Spleen (tissue), 11 donors: Measurements from ENCODE around the gene CYP17A1. TPM values are rescaled to one million over a fixed set of nuclear protein-coding genes. Genes with fewer than 3 reads are reported as not detected.
A peak's percentile ranks its signal among the peaks of the same experiment; 100 is the strongest.

Experiments
- DNase-seq: peaks from one replicate; pipeline ENCODE4 v3.0.0-alpha.2; 2020
- H3K27ac ChIP-seq, 8 donors: fragments of 200-600 bp; sonication (generic) in 7 of 8; 1 replicate in 4 of 8; 2 replicates in 4 of 8; pipeline versions ENCODE4 v1.5.0 to v1.8.0; 2016 to 2021; ENCODE audit warnings: inconsistent platforms in 4 of 8, mild to moderate bottlenecking in 4 of 8, moderate library complexity in 1 of 8
- H3K27me3 ChIP-seq, 7 donors: fragments of 200-600 bp; sonication (generic) in 6 of 7; replicated peaks in 1 of 7; 1 replicate in 4 of 7; 2 replicates in 3 of 7; pipeline versions ENCODE4 v1.5.0 to v1.8.0; 2016 to 2021; ENCODE audit warnings: inconsistent platforms in 3 of 7, mild to moderate bottlenecking in 1 of 7
- H3K36me3 ChIP-seq, 6 donors: fragments of 200-600 bp; sonication (generic) in 5 of 6; 1 replicate in 4 of 6; 2 replicates in 2 of 6; pipeline versions ENCODE4 v1.5.0 to v1.8.0; 2016 to 2021; ENCODE audit warnings: inconsistent platforms in 2 of 6
- H3K4me1 ChIP-seq, 6 donors: fragments of 200-600 bp; sonication (generic) in 5 of 6; 1 replicate in 3 of 6; 2 replicates in 3 of 6; pipeline versions ENCODE4 v1.5.0 to v1.8.0; 2016 to 2021; ENCODE audit warnings: inconsistent platforms in 3 of 6
- H3K4me3 ChIP-seq, 8 donors: fragments of 200-600 bp; sonication (generic) in 7 of 8; 1 replicate in 4 of 8; 2 replicates in 4 of 8; pipeline versions ENCODE4 v1.5.0 to v1.8.0; 2016 to 2021; ENCODE audit warnings: inconsistent platforms in 4 of 8, mild to moderate bottlenecking in 4 of 8, moderate library complexity in 2 of 8
- H3K9me3 ChIP-seq, 8 donors: fragments of 200-600 bp; sonication (generic) in 7 of 8; 1 replicate in 4 of 8; 2 replicates in 4 of 8; pipeline versions ENCODE4 v1.5.0 to v1.8.0; 2016 to 2021; ENCODE audit warnings: inconsistent platforms in 4 of 8
- CTCF ChIP-seq, 11 experiments: fragments of 200-600 bp in 7 of 11; fragments of 450-650 bp in 4 of 11; sonication (generic) in 4 of 11; IDR thresholded peaks in 8 of 11; conservative IDR thresholded peaks in 3 of 11; 1 replicate in 7 of 11; 2 replicates in 4 of 11; pipeline versions ENCODE4 v1.4.0 to v1.8.0; 2016 to 2021; ENCODE audit warnings: antibody characterized with exemption in 11 of 11, inconsistent platforms in 4 of 11, mild to moderate bottlenecking in 1 of 11
- POLR2A ChIP-seq, 3 donors: fragments of 450-650 bp; IDR thresholded peaks; one replicate each; pipeline ENCODE4 v1.5.1; 2017; ENCODE audit warnings: antibody characterized with exemption in 3 of 3, mild to moderate bottlenecking in 1 of 3
- POLR2AphosphoS5 ChIP-seq, 3 donors: sonication (generic); formaldehyde crosslinking; IDR thresholded peaks; one replicate each; pipeline ENCODE4 v1.5.1; 2017; ENCODE audit warnings: antibody characterized with exemption in 3 of 3
- WGBS, 5 donors: extraction: QIAGEN DNeasy Blood & Tissue Kit in 3 of 5; methylation state at CpG; one replicate each; pipeline versions ENCODE4 v1.1.5 to v1.1.7; 2013 to 2018; 5-methylcytosine and 5-hydroxymethylcytosine counted together
- intact Hi-C: fragments of 100-400 bp; cut with DNase I; formaldehyde crosslinking; loops from one replicate; pipeline ENCODE4 v1.15.0; 2023; ENCODE audit warnings: low total_unique reads
- polyA plus RNA-seq, 3 donors: library from polyadenylated mRNA; stranded (reverse); fragments of 200-250 nt; gene quantifications; one replicate each; pipeline ENCODE4 v1.2.1, GENCODE V29; 2013
- total RNA-seq, 7 donors: library from RNA; depleted of rRNA in 3 of 7; stranded (reverse); fragments of >200 nt in 3 of 7; fragmentation: NEBNext Ultra II Directional in 4 of 7; extraction: Animal tissue kit (Norgen Biotek cat#: 25700) in 4 of 7; gene quantifications; one replicate each; pipeline versions ENCODE4 v1.1.0 to v1.2.1, GENCODE V29; 2016 to 2021
- donor health status: healthy with polysubstance abuse.
- donor health status: DM: no; HTN: no; CAD: no; lungs with moderate emphysema.
- donor health status: DM: no; HTN: no; CAD: no.
- donor health status: Bipolar disorder and iron deficiency.
- donor health status: healthy.
- donor health status: DM: no; HTN: no; CAD: no.
- donor health status: DM: yes; HTN: yes; CAD: no.

CYP17A1 gene
- total and polyA plus RNA-seq, 10 donors, result 0.20 to 1.0 (median 0.30) TPM; not detected in 7

GRCh38 chr10:102813017-102813541 lies 24.1 kb downstream of the CYP17A1 start:
- intact Hi-C loops, result no loop called here
- H3K27ac ChIP-seq, result peak overlapping the region in 5 of 8 donors; percentile 58 to 91 (median 88)
- H3K9me3 ChIP-seq, result no peaks in the 10 kb centered on the region
- peaks cover 13 to 91% (median 54%) of the 10 kb centered on the region in 6 donors for H3K4me1 ChIP-seq
- no peaks in the 10 kb centered on the region for H3K27me3 ChIP-seq
- WGBS, 5 donors, result 88 to 92% (median 89%) methylated on average over 14 to 17 of the region's 17 CpGs
- DNase-seq, result no peak
- TF ChIP-seq POLR2A (IDR thresholded peaks at IDR 0.05), result no peak
- TF ChIP-seq POLR2AphosphoS5 (IDR thresholded peaks at IDR 0.05), result no peak
- no peak for TF ChIP-seq CTCF (IDR thresholded peaks at IDR 0.05 in 8 of 11, conservative IDR thresholded peaks at IDR 0.05 in 3 of 11)
- peaks cover 0 to 71% (median 52%) of the 10 kb centered on the region in 6 donors for H3K36me3 ChIP-seq
- no peak overlapping the region for H3K4me3 ChIP-seq

- peaks cover 13 to 92% (median 55%) of the 10 kb centered on the region in 6 donors for H3K4me1 ChIP-seq
- no peaks in the 10 kb centered on the region for H3K9me3 ChIP-seq
- no peaks in the 10 kb centered on the region for H3K27me3 ChIP-seq
- DNase-seq, result peak; percentile 82
- peak; percentile 33 to 60 (median 46) for TF ChIP-seq POLR2AphosphoS5 (IDR thresholded peaks at IDR 0.05)
- TF ChIP-seq CTCF (IDR thresholded peaks at IDR 0.05 in 8 of 11, conservative IDR thresholded peaks at IDR 0.05 in 3 of 11), result no peak
- intact Hi-C loops, result no loop called here
- H3K36me3 ChIP-seq, result peaks cover 0 to 73% (median 52%) of the 10 kb centered on the region in 6 donors
- H3K4me3 ChIP-seq, result peak overlapping the region in 1 of 8 donors; percentile 14
- H3K27ac ChIP-seq, result peak overlapping the region in 6 of 8 donors; percentile 32 to 91 (median 87)
- 50 to 75% (median 54%) methylated on average over 9 of the region's 9 CpGs for WGBS, 5 donors
Measured at GRCh38 chr10:102812231-102812876, 24.9 kb downstream of the CYP17A1 start.

DNA sequence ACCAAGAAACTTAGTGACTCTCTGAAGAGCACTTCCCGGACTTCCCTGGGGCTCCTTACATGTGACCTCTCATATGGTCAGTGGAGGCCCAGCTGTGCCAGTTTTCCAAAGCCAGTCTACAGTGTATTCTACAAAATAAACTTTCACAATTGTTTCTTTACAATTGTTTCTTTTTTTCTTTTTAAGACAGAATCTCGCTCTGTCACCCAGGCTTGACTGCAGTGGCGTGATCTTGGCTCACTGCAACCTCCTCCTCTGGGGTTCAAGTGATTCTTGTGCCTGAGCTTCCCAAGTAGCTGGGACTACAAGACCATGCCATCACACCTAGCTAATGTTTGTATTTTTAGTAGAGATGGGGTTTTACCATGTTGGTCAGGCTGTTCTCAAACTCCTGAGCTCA lies 25.9 kb downstream of the CYP17A1 start:
- H3K4me3 ChIP-seq, result no peak overlapping the region
- no peaks in the 10 kb centered on the region for H3K27me3 ChIP-seq
- 90 to 94% (median 92%) methylated on average over 3 of the region's 3 CpGs for WGBS, 5 donors
- H3K4me1 ChIP-seq, result peaks cover 10 to 91% (median 49%) of the 10 kb centered on the region in 6 donors
- no peaks in the 10 kb centered on the region for H3K9me3 ChIP-seq
- DNase-seq, result no peak
- no peak for TF ChIP-seq POLR2A (IDR thresholded peaks at IDR 0.05)
- no peak for TF ChIP-seq CTCF (IDR thresholded peaks at IDR 0.05 in 8 of 11, conservative IDR thresholded peaks at IDR 0.05 in 3 of 11)
- no peak for TF ChIP-seq POLR2AphosphoS5 (IDR thresholded peaks at IDR 0.05)
- H3K27ac ChIP-seq, result peak overlapping the region in 3 of 8 donors; percentile 86 to 91 (median 88)
- intact Hi-C loops, result no loop called here
- H3K36me3 ChIP-seq, result peaks cover 0 to 82% (median 52%) of the 10 kb centered on the region in 6 donors

- peaks cover 0 to 68% (median 28%) of the 10 kb centered on the region in 6 donors for H3K4me1 ChIP-seq
- intact Hi-C loops, result no loop called here
- TF ChIP-seq POLR2AphosphoS5 (IDR thresholded peaks at IDR 0.05), result no peak
- TF ChIP-seq POLR2A (IDR thresholded peaks at IDR 0.05), result no peak
- TF ChIP-seq CTCF (IDR thresholded peaks at IDR 0.05 in 8 of 11, conservative IDR thresholded peaks at IDR 0.05 in 3 of 11), result no peak
Measured at GRCh38 chr10:102808380-102808779, 28.8 kb downstream of the CYP17A1 start.

More at GRCh38 chr10:102808380-102808779, 28.8 kb downstream of the CYP17A1 start:
- Histone ChIP-seq H3K27ac (no peak overlapping the region), H3K27me3 (no peaks in the 10 kb centered on the region), H3K9me3 (no peaks in the 10 kb centered on the region), H3K36me3 (peaks cover 0 to 89% (median 38%) of the 10 kb centered on the region in 6 donors), H3K4me3 (no peak overlapping the region)
- 67 to 91% (median 78%) methylated on average over 4 of the region's 4 CpGs for WGBS, 5 donors
- DNase-seq, result no peak
